WTC11 (cell line): Measurements from ENCODE around the gene SGMS1.

ENCODE experiments used
- ATF2 ChIP-seq: sonication (generic); formaldehyde crosslinking; IDR thresholded peaks from 2 replicates; pipeline ENCODE4 v1.8.1; 2022; ENCODE audit warnings: low read depth, missing genetic modification reagents, borderline replicate concordance
- ATF3 ChIP-seq: sonication (generic); formaldehyde crosslinking; conservative IDR thresholded peaks from 2 replicates; pipeline ENCODE4 v1.8.1; 2022; ENCODE audit warnings: mild to moderate bottlenecking, missing genetic modification reagents
- CTCF ChIP-seq: fragments of 200-600 bp; IDR thresholded peaks from 2 replicates; pipeline ENCODE4 v1.8.0; 2022; ENCODE audit warnings: antibody characterized with exemption
- GRHL2 ChIP-seq: fragments of 250-450 bp; sonication (Bioruptor Pico); IDR thresholded peaks from 2 replicates; pipeline ENCODE4 v1.8.0; 2022; ENCODE audit warnings: mild to moderate bottlenecking, moderate library complexity; ENCODE audit not compliant: insufficient replicate concordance, severe bottlenecking
- MAX ChIP-seq: sonication (generic); formaldehyde crosslinking; IDR thresholded peaks from 2 replicates; pipeline ENCODE4 v1.8.0; 2022; ENCODE audit warnings: mild to moderate bottlenecking, missing genetic modification reagents
- TP53 ChIP-seq: sonication (generic); formaldehyde crosslinking; IDR thresholded peaks from 2 replicates; pipeline ENCODE4 v1.8.1; 2023; ENCODE audit warnings: mild to moderate bottlenecking, missing genetic modification reagents
- USF2 ChIP-seq: sonication (generic); formaldehyde crosslinking; IDR thresholded peaks from 2 replicates; pipeline ENCODE4 v1.8.1; 2023; ENCODE audit warnings: mild to moderate bottlenecking, missing genetic modification reagents, moderate library complexity
- ZNF317 ChIP-seq: sonication (generic); formaldehyde crosslinking; IDR thresholded peaks from 2 replicates; pipeline ENCODE4 v1.8.1; 2023; ENCODE audit warnings: low read depth, mild to moderate bottlenecking, moderate library complexity, missing genetic modification reagents, borderline replicate concordance

- TF ChIP-seq CTCF (no peak), ZNF317 (no peak), MAX (CRISPR knock-in tag) (no peak), ATF2 (CRISPR knock-in tag) (no peak), GRHL2 (CRISPR knock-in tag) (no peak), USF2 (CRISPR knock-in tag) (no peak), ATF3 (CRISPR knock-in tag) (no peak), TP53 (CRISPR knock-in tag) (no peak)
These were observed 337.2 kb downstream of the SGMS1 start for GRCh38 chr10:50286517-50286916.
